Right lobe of liver (tissue), 6 donors: ENCODE data around the gene KDELR3. TPM values are rescaled to one million over a fixed set of nuclear protein-coding genes. Genes with fewer than 3 reads are reported as not detected.

ENCODE experiments used
- ATAC-seq, 4 donors: fragments of 200-7000 bp; cut with Tn5 transposase; one replicate each; pipeline ENCODE4 v1.9.1; 2020; ENCODE audit warnings: mild to moderate bottlenecking in 4 of 4, moderate library complexity in 4 of 4
- DNase-seq, 3 donors: peaks; one replicate each; pipeline ENCODE4 v3.0.0-alpha.2; 2020
- H3K27ac ChIP-seq, 3 donors: fragments of 200-600 bp; one replicate each; pipeline ENCODE4 v1.8.0; 2022
- H3K27me3 ChIP-seq, 2 donors: fragments of 200-600 bp; one replicate each; pipeline ENCODE4 v1.8.0; 2022
- H3K36me3 ChIP-seq, 4 donors: fragments of 200-600 bp; sonication (generic) in 1 of 4; one replicate each; pipeline versions ENCODE4 v1.5.1 to v1.8.0; 2017 to 2022; ENCODE audit warnings: control low read depth in 1 of 4
- H3K4me1 ChIP-seq, 4 donors: fragments of 200-600 bp; sonication (generic) in 1 of 4; one replicate each; pipeline versions ENCODE4 v1.5.1 to v1.8.0; 2017 to 2022; ENCODE audit warnings: control low read depth in 1 of 4
- H3K4me3 ChIP-seq, 3 donors: fragments of 200-600 bp; one replicate each; pipeline ENCODE4 v1.8.0; 2022
- H3K9me3 ChIP-seq, 4 donors: fragments of 200-600 bp; sonication (generic) in 1 of 4; one replicate each; pipeline versions ENCODE4 v1.5.1 to v1.8.0; 2017 to 2022; ENCODE audit warnings: control low read depth in 1 of 4
- POLR2A ChIP-seq: fragments of 450-650 bp; IDR thresholded peaks from one replicate; pipeline ENCODE4 v1.6.1; 2017; ENCODE audit warnings: antibody characterized with exemption, mild to moderate bottlenecking
- WGBS: methylation state at CpG from one replicate; pipeline ENCODE4 v1.1.6; 2018; ENCODE audit warnings: low coverage, low lambda C conversion rate; ENCODE audit not compliant: insufficient coverage; ENCODE audit errors: missing lambda C conversion rate; 5-methylcytosine and 5-hydroxymethylcytosine counted together
- intact Hi-C, 2 donors: fragments of 100-400 bp; cut with DNase I; formaldehyde crosslinking; loops; one replicate each; pipeline versions ENCODE4 v1.11.2 to v1.14.1; 2022
- total RNA-seq, 6 experiments: library from RNA; depleted of rRNA in 2 of 6; stranded (reverse); fragments of >200 nt in 2 of 6; fragmentation: NEBNext Ultra II Directional in 3 of 6; extraction: Animal tissue kit (Norgen Biotek cat#: 25700) in 3 of 6; gene quantifications; one replicate each; pipeline versions ENCODE4 v1.1.0 to v1.2.4, GENCODE V29; 2016 to 2023
- TF ChIP-seq, protein P1 (sequence below), 4 donors: fragments of 200-600 bp in 3 of 4; fragments of 450-650 bp in 1 of 4; IDR thresholded peaks; one replicate each; pipeline versions ENCODE4 v1.5.1 to v1.8.0; 2016 to 2022; ENCODE audit warnings: antibody characterized with exemption in 4 of 4, mild to moderate bottlenecking in 2 of 4
- donor health status: DM: no; HTN: yes; CAD: no.
- donor health status: DM: no; HTN: no; CAD: no.
- donor health status: DM: no; HTN: no; CAD: no.
- donor health status: DM: no; HTN: yes; CAD: no.
- donor health status: DM: no; HTN: yes; CAD: no.

The KDELR3 gene
- total RNA-seq, 6 experiments from 2014 or later, result 2.4 to 53.8 (median 12.8) TPM

- ATAC-seq, result no peak
- 85% methylated on average over 6 of the region's 7 CpGs for WGBS
- no peak for DNase-seq
- intact Hi-C loops, result no loop called here
- TF ChIP-seq, protein P1, sequence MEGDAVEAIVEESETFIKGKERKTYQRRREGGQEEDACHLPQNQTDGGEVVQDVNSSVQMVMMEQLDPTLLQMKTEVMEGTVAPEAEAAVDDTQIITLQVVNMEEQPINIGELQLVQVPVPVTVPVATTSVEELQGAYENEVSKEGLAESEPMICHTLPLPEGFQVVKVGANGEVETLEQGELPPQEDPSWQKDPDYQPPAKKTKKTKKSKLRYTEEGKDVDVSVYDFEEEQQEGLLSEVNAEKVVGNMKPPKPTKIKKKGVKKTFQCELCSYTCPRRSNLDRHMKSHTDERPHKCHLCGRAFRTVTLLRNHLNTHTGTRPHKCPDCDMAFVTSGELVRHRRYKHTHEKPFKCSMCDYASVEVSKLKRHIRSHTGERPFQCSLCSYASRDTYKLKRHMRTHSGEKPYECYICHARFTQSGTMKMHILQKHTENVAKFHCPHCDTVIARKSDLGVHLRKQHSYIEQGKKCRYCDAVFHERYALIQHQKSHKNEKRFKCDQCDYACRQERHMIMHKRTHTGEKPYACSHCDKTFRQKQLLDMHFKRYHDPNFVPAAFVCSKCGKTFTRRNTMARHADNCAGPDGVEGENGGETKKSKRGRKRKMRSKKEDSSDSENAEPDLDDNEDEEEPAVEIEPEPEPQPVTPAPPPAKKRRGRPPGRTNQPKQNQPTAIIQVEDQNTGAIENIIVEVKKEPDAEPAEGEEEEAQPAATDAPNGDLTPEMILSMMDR (IDR thresholded peaks at IDR 0.05), result no peak
- TF ChIP-seq POLR2A, result no peak
- Histone ChIP-seq H3K4me3 (no peak overlapping the region), H3K4me1 (peaks cover 0 to 13% (median 6%) of the 10 kb centered on the region in 4 donors), H3K27ac (no peak overlapping the region), H3K9me3 (no peaks in the 10 kb centered on the region), H3K27me3 (no peaks in the 10 kb centered on the region), H3K36me3 (peaks cover 45 to 99% (median 80%) of the 10 kb centered on the region in 4 donors)
Observed at GRCh38 chr22:38489561-38490145, 21.8 kb downstream of the KDELR3 start.

DNA sequence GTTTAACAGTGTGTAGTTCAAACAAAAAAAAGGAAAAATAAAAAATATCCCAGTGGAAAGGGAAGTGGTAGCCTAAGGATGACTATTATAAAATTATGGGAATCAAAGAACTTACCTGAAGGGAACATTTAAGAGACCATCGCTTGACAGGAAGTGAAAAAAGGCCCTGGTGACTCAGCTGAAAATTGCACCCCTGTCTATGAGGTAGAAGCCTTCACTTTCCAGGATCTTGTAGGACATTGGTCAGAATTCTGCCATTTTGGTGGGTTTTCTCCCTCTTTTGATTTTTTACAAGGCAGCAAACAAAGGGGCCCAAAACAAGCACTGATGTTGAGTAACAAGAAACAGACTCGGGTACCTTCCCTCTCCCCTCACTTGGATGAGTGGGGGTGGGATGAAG is 22.6 kb downstream of the KDELR3 start:
- intact Hi-C loops, result no loop called here
- H3K4me3 ChIP-seq, result no peak overlapping the region
- H3K36me3 ChIP-seq, result peaks cover 40 to 99% (median 80%) of the 10 kb centered on the region in 4 donors
- no peaks in the 10 kb centered on the region for H3K9me3 ChIP-seq
- TF ChIP-seq POLR2A, result no peak
- DNase-seq, result no peak
- WGBS, result 40% methylated on average over 2 of the region's 2 CpGs
- peaks cover 0 to 13% (median 6%) of the 10 kb centered on the region in 4 donors for H3K4me1 ChIP-seq
- peak overlapping the region; percentile 60 to 65 (median 62) for H3K27ac ChIP-seq
- peak in 1 of 4 donors; percentile 2 for ATAC-seq
- no peaks in the 10 kb centered on the region for H3K27me3 ChIP-seq

DNA sequence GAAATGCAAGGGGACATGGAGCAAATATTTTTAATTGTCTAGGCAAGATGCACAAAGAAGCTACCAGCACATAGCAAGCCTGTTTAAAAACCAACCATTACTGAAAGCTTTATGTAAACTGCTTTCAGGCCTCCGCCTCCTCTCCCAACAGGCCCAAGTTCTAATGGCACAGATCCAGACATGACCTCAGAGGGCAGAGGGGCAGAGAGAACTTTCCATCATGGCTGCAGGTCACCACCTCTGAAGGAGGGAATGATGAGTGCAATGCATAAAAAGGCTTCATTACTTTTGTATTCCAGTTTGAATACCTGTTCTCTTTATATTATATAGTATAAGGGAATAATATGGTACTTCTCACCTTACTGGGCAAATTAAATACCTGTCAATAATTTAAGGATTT is 23.0 kb downstream of the KDELR3 start:
- no peaks in the 10 kb centered on the region for H3K27me3 ChIP-seq
- WGBS, result 18% methylated on average over 1 of the region's 1 CpG
- intact Hi-C loops, result no loop called here
- peak; percentile 92 to 96 (median 94) for ATAC-seq
- peak overlapping the region; percentile 60 to 65 (median 62) for H3K27ac ChIP-seq
- H3K36me3 ChIP-seq, result peaks cover 43 to 99% (median 80%) of the 10 kb centered on the region in 4 donors
- DNase-seq, result peak; percentile 61 to 90 (median 80)
- H3K9me3 ChIP-seq, result no peaks in the 10 kb centered on the region
- H3K4me1 ChIP-seq, result peaks cover 0 to 13% (median 6%) of the 10 kb centered on the region in 4 donors
- no peak overlapping the region for H3K4me3 ChIP-seq
- TF ChIP-seq, protein P1 (IDR thresholded peaks at IDR 0.05), result no peak
- no peak for TF ChIP-seq POLR2A

DNA sequence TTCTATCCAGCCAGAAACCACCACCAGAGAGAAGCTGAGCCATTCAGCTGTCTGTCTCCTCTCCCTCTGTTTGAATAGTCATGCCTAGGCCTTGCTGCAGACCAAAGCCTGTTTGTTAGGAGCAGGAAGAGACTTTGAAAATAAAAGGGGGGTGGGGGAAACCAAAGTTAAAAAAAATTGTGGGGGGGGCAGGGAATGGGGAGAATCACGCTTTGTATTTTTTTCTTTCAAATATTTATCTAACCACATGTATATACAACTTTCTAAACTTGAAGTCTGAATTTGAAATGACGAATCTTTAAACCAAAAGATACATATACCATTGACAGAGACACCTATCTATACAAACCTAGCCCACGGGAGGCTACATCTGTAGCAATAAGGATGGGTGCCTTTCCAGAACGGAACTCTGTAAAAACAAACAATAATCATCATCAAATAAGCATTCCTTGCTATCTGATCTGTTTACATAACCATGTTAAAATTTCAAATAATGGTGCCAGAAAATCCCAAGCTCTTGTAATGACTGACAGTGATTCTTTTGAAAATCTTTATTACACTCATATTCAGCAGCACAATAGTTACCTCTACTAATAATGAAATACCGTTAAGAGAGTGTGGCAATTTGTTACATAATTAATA is 23.9 kb downstream of the KDELR3 start:
- peak in 2 of 4 donors; percentile 13 to 31 for ATAC-seq
- Histone ChIP-seq H3K36me3 (peaks cover 48 to 99% (median 79%) of the 10 kb centered on the region in 4 donors), H3K9me3 (no peaks in the 10 kb centered on the region), H3K27ac (peak overlapping the region; percentile 48 to 65 (median 62)), H3K27me3 (no peaks in the 10 kb centered on the region), H3K4me3 (no peak overlapping the region), H3K4me1 (peaks cover 0 to 13% (median 6%) of the 10 kb centered on the region in 4 donors)
- intact Hi-C loops, result no loop called here
- DNase-seq, result no peak
- 59% methylated on average over 5 of the region's 5 CpGs for WGBS
- no peak for TF ChIP-seq POLR2A
- TF ChIP-seq, protein P1 (IDR thresholded peaks at IDR 0.05), result no peak

DNA sequence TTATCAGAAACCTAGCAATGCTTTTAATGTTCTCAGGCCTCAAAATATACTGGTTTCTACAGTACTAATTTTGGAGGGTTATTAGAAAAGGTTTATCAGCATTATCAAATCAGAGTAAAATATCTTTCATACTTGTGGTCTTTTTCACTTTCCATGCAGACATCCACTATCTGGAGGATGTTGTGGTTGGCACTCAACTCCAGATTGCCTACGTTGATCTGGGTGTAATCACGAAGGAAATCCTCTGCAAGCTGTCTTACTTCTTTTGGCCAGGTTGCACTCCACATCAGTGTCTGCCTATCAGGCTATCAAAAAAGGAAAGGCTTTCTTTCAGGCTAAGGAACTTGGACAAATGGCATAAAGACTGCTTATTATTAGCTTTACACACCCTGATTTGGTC is 26.6 kb downstream of the KDELR3 start:
- no peak overlapping the region for H3K27ac ChIP-seq
- H3K27me3 ChIP-seq, result no peaks in the 10 kb centered on the region
- intact Hi-C loops, result no loop called here
- peaks cover 0 to 13% (median 6%) of the 10 kb centered on the region in 4 donors for H3K4me1 ChIP-seq
- no peak for ATAC-seq
- H3K4me3 ChIP-seq, result no peak overlapping the region
- H3K36me3 ChIP-seq, result peaks cover 57 to 97% (median 79%) of the 10 kb centered on the region in 4 donors
- no peaks in the 10 kb centered on the region for H3K9me3 ChIP-seq
- DNase-seq, result no peak
- 31% methylated on average over 2 of the region's 2 CpGs for WGBS
- TF ChIP-seq, protein P1 (IDR thresholded peaks at IDR 0.05), result no peak
- TF ChIP-seq POLR2A, result no peak
